Naive thymus-derived CD8-positive, alpha-beta T cell (primary cell): Measurements from ENCODE around the gene SNN. TPM values are rescaled to one million over a fixed set of nuclear protein-coding genes. Genes with fewer than 3 reads are reported as not detected.

ENCODE experiments used
- ATAC-seq, 2 donors: fragments of 150-1000 bp; cut with Tn5 transposase in 1 of 2; sonication (Bioruptor Pico), chemical (Tn5 transposase) in 1 of 2; 1 replicate in 1 of 2; 2 replicates in 1 of 2; pipeline ENCODE4 v1.10.0; 2021; ENCODE audit warnings: mild to moderate bottlenecking in 2 of 2, moderate library complexity in 2 of 2
- POLR2A ChIA-PET: fragments of 350-600 bp; sonication (Branson Sonifier 250); formaldehyde crosslinking; loops from one replicate; lab custom pipeline; 2021; ENCODE audit warnings: antibody characterized with exemption; lab: Charles Lee
- DNase-seq, 10 donors: peaks; one replicate each; pipeline versions ENCODE4 v3.0.0 to v3.0.0-alpha.2; 2020 to 2022
- H3K27ac Mint-ChIP-seq, 10 donors: one replicate each; pipeline ENCODE4 v1.8.0; 2020 to 2022; ENCODE audit warnings: mild to moderate bottlenecking in 10 of 10, mixed read lengths in 10 of 10, moderate library complexity in 4 of 10, inconsistent platforms in 1 of 10
- H3K27me3 Mint-ChIP-seq, 5 donors: one replicate each; pipeline ENCODE4 v1.8.0; 2021 to 2022; ENCODE audit warnings: mixed read lengths in 5 of 5
- H3K36me3 Mint-ChIP-seq, 3 donors: one replicate each; pipeline ENCODE4 v1.8.0; 2020 to 2022; ENCODE audit warnings: mixed read lengths in 3 of 3, mild to moderate bottlenecking in 2 of 3, inconsistent platforms in 1 of 3
- H3K4me1 Mint-ChIP-seq, 4 donors: one replicate each; pipeline ENCODE4 v1.8.0; 2021 to 2022; ENCODE audit warnings: mixed read lengths in 4 of 4
- H3K4me3 Mint-ChIP-seq, 10 donors: one replicate each; pipeline ENCODE4 v1.8.0; 2020 to 2022; ENCODE audit warnings: mild to moderate bottlenecking in 10 of 10, mixed read lengths in 10 of 10, moderate library complexity in 6 of 10, inconsistent platforms in 1 of 10
- H3K9me3 Mint-ChIP-seq, 9 donors: one replicate each; pipeline ENCODE4 v1.8.0; 2020 to 2022; ENCODE audit warnings: mixed read lengths in 9 of 9, mild to moderate bottlenecking in 3 of 9, inconsistent platforms in 1 of 9, moderate library complexity in 1 of 9
- polyA plus RNA-seq, 3 donors: library from polyadenylated mRNA; unstranded; fragments of 300-500 nt; fragmentation: Illumina TruSeq; gene quantifications; one replicate each; pipeline ENCODE4 v1.2.3, GENCODE V29; 2021
- total RNA-seq, 8 experiments: library from RNA in 2 of 8; stranded (reverse) in 2 of 8; gene quantifications; one replicate each; pipeline ENCODE4 v1.2.3 and lab custom pipeline; 2021 to 2026

The SNN gene
- total and polyA plus RNA-seq, 5 experiments from 2014 or later, result 16.0 to 26.9 (median 24.4) TPM

GRCh38 chr16:11697319-11697718 lies 29.1 kb downstream of the SNN start:
- peaks cover 0 to 87% (median 7%) of the 10 kb centered on the region in 3 donors for H3K36me3 Mint-ChIP-seq
- no peak overlapping the region for H3K4me3 Mint-ChIP-seq
- no peaks in the 10 kb centered on the region for H3K27me3 Mint-ChIP-seq
- peaks cover 17 to 39% (median 33%) of the 10 kb centered on the region in 4 donors for H3K4me1 Mint-ChIP-seq
- ATAC-seq (no peak), DNase-seq (no peak)
- H3K9me3 Mint-ChIP-seq, result no peaks in the 10 kb centered on the region
- peak overlapping the region in 7 of 10 donors; percentile 21 to 79 (median 56) for H3K27ac Mint-ChIP-seq
- POLR2A ChIA-PET, result no interaction called here

DNA sequence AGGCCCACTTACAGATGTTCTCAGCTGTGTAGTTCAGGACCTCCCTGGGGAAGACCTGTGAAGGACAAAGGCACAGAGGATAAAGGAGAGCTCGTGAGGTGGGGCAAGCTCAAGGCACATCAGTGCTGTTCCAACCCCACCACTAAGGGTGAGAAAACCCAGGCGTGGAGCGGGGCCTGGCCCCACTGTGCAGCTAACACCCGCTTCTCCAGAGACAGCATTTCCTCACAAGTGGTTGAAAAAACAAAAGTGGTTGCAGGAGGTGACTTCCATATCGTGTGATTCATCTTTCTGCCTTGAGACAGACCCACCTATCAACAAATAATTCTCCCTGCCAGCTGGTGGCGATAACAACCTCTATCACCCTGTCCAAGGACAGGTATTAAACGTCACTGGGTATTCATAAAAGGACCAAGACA lies 30.0 kb downstream of the SNN start:
- H3K36me3 Mint-ChIP-seq, result peaks cover 0 to 86% (median 5%) of the 10 kb centered on the region in 3 donors
- peak overlapping the region in 2 of 10 donors; percentile 2 to 29 for H3K4me3 Mint-ChIP-seq
- POLR2A ChIA-PET, result no interaction called here

DNA sequence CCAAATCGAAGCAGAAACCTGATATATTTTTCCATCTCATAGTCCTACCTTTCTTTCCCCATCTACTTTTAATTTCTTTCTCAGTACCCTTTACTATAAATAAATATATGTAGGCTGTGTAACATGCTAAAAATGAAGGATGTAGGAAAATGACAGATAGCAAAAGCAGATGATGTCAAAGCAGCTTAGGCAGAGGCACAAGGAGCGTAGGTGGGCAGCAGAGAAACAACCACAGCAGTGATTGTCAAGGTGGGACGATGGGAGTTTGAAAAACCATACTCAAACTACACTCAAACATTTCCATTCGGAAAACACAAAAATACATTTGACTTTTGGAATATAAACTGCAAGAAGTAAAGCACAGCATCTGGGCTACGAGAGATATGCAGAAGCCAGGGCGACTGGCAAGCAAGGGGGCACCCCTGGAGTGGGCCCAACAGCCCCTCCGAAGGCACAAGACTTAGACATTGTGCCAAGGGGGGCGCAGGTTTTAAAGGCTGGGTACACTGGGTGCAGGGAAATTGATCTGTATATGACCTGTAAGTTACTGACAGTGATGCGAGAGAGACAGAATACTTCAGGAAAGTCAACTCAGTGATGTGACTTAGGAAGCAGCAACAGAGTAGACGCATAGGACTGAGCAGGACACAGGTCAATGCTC lies 31.1 kb downstream of the SNN start:
- H3K4me3 Mint-ChIP-seq, result peak overlapping the region in 1 of 10 donors; percentile 0
- ATAC-seq (no peak), DNase-seq (no peak)
- peaks cover 0 to 87% (median 5%) of the 10 kb centered on the region in 3 donors for H3K36me3 Mint-ChIP-seq
- peaks cover 17 to 43% (median 40%) of the 10 kb centered on the region in 4 donors for H3K4me1 Mint-ChIP-seq
- no peaks in the 10 kb centered on the region for H3K27me3 Mint-ChIP-seq
- POLR2A ChIA-PET, result no interaction called here
- H3K9me3 Mint-ChIP-seq, result no peaks in the 10 kb centered on the region
- peak overlapping the region in 6 of 10 donors; percentile 29 to 76 (median 42) for H3K27ac Mint-ChIP-seq

More for the DNA sequence above, 30.0 kb downstream of the SNN start:
- ATAC-seq, result peak in 1 of 2 donors; percentile 69
- no peak for DNase-seq
- Mint-ChIP-seq H3K9me3 (no peaks in the 10 kb centered on the region), H3K27me3 (no peaks in the 10 kb centered on the region), H3K4me1 (peaks cover 17 to 41% (median 36%) of the 10 kb centered on the region in 4 donors), H3K27ac (peak overlapping the region; percentile 2 to 79 (median 52))

GRCh38 chr16:11700264-11701029 lies 32.2 kb downstream of the SNN start:
- Mint-ChIP-seq H3K36me3 (peaks cover 0 to 85% (median 5%) of the 10 kb centered on the region in 3 donors), H3K4me3 (peak overlapping the region in 1 of 10 donors; percentile 26), H3K27me3 (no peaks in the 10 kb centered on the region), H3K4me1 (peaks cover 14 to 49% (median 40%) of the 10 kb centered on the region in 4 donors), H3K27ac (peak overlapping the region in 3 of 10 donors; percentile 22 to 66 (median 31)), H3K9me3 (no peaks in the 10 kb centered on the region)
- no peak for DNase-seq
- POLR2A ChIA-PET, result interaction anchor here (0.7 kb wide), 1 partner anchor 32 kb away, joined by 4 read pairs; no protein-coding TSS in a partner anchor
- no peak for ATAC-seq

DNA sequence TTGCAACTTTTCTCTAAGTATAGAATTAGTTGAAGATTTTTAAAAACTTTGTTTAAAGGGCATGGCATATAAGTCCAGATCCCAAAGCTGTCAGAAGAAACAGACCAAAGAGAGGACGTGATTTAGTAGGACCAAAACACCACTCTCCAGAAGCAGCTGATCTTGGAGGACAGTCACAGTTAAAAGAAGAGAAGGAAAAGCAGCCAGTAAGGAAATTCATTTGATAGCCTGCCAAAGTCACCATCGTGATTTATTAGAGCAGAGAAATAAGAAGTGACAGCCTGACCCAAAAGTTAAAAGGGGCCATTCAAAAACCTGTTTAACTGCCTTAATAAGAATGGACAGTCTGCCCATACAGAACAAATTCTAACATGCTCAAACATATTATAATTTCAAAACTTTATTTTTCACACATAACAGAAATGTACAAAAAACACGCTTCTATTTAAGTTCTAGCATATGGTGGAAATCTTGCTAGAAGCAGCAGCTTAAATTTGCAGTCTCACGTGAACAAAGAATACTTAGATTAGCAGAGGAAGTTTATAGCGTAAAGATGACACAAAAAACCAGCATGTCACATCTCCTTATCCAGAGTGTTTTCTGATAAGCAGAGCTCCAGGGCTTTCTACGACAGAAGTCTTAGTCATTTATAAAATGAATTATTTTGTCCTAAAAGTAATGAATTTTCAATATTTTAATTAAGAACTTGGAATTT lies 37.2 kb downstream of the SNN start:
- ATAC-seq (no peak), DNase-seq (no peak)
- Mint-ChIP-seq H3K27ac (peak overlapping the region in 1 of 10 donors; percentile 46), H3K4me1 (peaks cover 6 to 27% (median 11%) of the 10 kb centered on the region in 4 donors), H3K27me3 (no peaks in the 10 kb centered on the region), H3K4me3 (no peak overlapping the region), H3K9me3 (no peaks in the 10 kb centered on the region), H3K36me3 (peaks cover 0 to 70% (median 11%) of the 10 kb centered on the region in 3 donors)
- POLR2A ChIA-PET, result no interaction called here

DNA sequence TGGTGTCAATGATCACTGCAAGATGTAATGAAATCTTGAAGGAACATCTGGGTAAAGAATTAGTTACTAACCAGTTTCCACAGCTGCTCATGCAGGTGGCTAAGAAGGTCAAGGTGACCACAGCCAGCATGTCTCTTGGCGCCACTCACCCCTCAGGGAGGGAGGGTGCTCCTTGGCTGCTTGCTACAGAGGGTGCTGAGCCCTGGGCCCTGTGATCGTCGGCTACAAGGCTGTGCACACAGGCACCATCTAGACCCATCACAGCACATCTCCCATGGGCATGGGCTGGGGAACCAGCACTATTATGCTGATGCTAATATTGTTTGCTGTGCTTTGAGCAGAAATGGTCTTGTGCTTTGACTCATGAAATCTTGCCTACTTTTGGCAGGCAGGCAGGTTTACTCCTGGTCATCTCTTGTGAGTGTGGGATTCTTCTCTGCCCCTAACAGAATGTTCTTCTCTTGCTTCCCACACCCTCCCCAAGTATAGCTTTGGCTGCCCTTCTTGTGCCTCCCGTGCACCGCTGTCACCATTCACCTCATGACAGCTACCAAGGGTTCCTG lies 38.0 kb downstream of the SNN start:
- H3K4me1 Mint-ChIP-seq, result peaks cover 4 to 23% (median 9%) of the 10 kb centered on the region in 4 donors
- peak overlapping the region in 2 of 10 donors; percentile 6 to 21 for H3K27ac Mint-ChIP-seq
- POLR2A ChIA-PET, result no interaction called here
- peaks cover 0 to 71% (median 11%) of the 10 kb centered on the region in 3 donors for H3K36me3 Mint-ChIP-seq
- no peaks in the 10 kb centered on the region for H3K9me3 Mint-ChIP-seq
- H3K27me3 Mint-ChIP-seq, result no peaks in the 10 kb centered on the region
- ATAC-seq, result no peak
- no peak overlapping the region for H3K4me3 Mint-ChIP-seq
- DNase-seq, result no peak

- no peak overlapping the region for H3K27ac Mint-ChIP-seq
- DNase-seq, result no peak
- ATAC-seq, result no peak
- POLR2A ChIA-PET, result no interaction called here
- no peak overlapping the region for H3K4me3 Mint-ChIP-seq
- peaks cover 5 to 22% (median 9%) of the 10 kb centered on the region in 4 donors for H3K4me1 Mint-ChIP-seq
- H3K27me3 Mint-ChIP-seq, result no peaks in the 10 kb centered on the region
- no peaks in the 10 kb centered on the region for H3K9me3 Mint-ChIP-seq
- H3K36me3 Mint-ChIP-seq, result peaks cover 0 to 69% (median 15%) of the 10 kb centered on the region in 3 donors
Measured at GRCh38 chr16:11707679-11708197, 39.5 kb downstream of the SNN start.

DNA sequence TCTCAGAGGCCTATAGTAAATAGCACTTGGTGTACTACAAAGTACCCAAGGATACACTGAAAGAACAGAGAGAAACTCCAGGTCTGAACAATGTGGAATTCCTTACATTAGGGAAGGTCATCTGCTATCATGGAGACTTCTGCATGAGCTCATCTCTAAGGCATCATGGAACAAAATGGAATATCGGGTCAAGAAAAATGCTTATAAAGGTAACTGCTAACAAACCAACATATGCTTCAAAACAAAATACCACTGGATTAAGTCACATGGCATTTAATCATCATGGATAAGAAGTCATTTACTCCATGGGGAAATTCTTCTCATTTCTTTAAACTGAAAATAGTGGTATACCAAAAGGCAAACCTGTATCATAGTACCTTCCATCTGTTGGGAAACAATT lies 40.2 kb downstream of the SNN start:
- POLR2A ChIA-PET, result no interaction called here
- Mint-ChIP-seq H3K27ac (no peak overlapping the region), H3K4me3 (no peak overlapping the region), H3K9me3 (no peaks in the 10 kb centered on the region), H3K36me3 (peaks cover 0 to 67% (median 15%) of the 10 kb centered on the region in 3 donors), H3K27me3 (no peaks in the 10 kb centered on the region), H3K4me1 (peaks cover 5 to 19% (median 6%) of the 10 kb centered on the region in 4 donors)
- no peak for DNase-seq
- ATAC-seq, result no peak

DNA sequence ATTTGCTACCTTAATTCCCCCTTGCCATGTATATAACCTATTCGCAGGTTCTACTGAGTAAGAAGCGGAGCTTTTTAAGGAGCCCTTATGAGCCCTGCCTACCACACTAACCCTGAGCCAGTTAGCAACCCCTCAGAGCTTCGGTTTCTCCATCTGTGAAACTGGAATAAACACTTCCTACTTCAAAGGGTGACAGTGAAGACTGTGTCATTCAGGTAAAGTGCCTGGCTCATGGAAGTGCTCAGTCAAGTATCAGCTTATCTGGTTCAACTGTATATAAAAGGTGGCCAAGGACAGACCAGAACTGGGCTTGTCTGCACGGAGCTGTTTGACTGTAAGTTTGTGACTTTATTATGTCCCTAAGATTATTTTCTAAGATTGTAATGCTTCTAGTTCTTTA lies 43.4 kb downstream of the SNN start:
- no peak for ATAC-seq
- Mint-ChIP-seq H3K4me3 (no peak overlapping the region), H3K27me3 (no peaks in the 10 kb centered on the region), H3K9me3 (no peaks in the 10 kb centered on the region), H3K4me1 (peaks cover 3 to 13% (median 5%) of the 10 kb centered on the region in 4 donors), H3K36me3 (peaks cover 0 to 71% (median 18%) of the 10 kb centered on the region in 3 donors), H3K27ac (no peak overlapping the region)
- POLR2A ChIA-PET, result no interaction called here
- DNase-seq, result no peak

- Mint-ChIP-seq H3K27me3 (no peaks in the 10 kb centered on the region), H3K4me3 (no peak overlapping the region), H3K27ac (peak overlapping the region in 1 of 10 donors; percentile 58), H3K4me1 (peaks cover 4 to 14% (median 7%) of the 10 kb centered on the region in 4 donors), H3K36me3 (peaks cover 0 to 72% (median 18%) of the 10 kb centered on the region in 3 donors), H3K9me3 (no peaks in the 10 kb centered on the region)
- ATAC-seq (no peak), DNase-seq (no peak)
- POLR2A ChIA-PET, result no interaction called here
Measured at GRCh38 chr16:11712122-11712521, 43.9 kb downstream of the SNN start.

GRCh38 chr16:11715246-11715947 lies 47.1 kb downstream of the SNN start:
- POLR2A ChIA-PET, result interaction anchor here (0.6 to 1.2 kb wide), 3 partner anchors 122 to 167 kb away, joined by 3 to 7 read pairs (median 3); no protein-coding TSS in a partner anchor
- H3K27ac Mint-ChIP-seq, result peak overlapping the region in 3 of 10 donors; percentile 9 to 56 (median 27)
- ATAC-seq, result no peak

More at GRCh38 chr16:11715246-11715947, 47.1 kb downstream of the SNN start:
- Mint-ChIP-seq H3K4me1 (peaks cover 6 to 28% (median 19%) of the 10 kb centered on the region in 4 donors), H3K36me3 (peaks cover 6 to 66% (median 12%) of the 10 kb centered on the region in 3 donors), H3K9me3 (no peaks in the 10 kb centered on the region), H3K27me3 (no peaks in the 10 kb centered on the region), H3K4me3 (no peak overlapping the region)
- DNase-seq, result no peak
